Measurements from ENCODE around the gene FUBP1. TPM values are rescaled to one million over a fixed set of nuclear protein-coding genes. Genes with fewer than 3 reads are reported as not detected.
A peak's percentile ranks its signal among the peaks of the same experiment; 100 is the strongest.

The FUBP1 gene
- total and polyA plus RNA-seq, 2 of the 13 experiments (the other 11 are each of a cell fraction or from before 2014, with no cell fraction given): 98.1 to 166 TPM

DNA sequence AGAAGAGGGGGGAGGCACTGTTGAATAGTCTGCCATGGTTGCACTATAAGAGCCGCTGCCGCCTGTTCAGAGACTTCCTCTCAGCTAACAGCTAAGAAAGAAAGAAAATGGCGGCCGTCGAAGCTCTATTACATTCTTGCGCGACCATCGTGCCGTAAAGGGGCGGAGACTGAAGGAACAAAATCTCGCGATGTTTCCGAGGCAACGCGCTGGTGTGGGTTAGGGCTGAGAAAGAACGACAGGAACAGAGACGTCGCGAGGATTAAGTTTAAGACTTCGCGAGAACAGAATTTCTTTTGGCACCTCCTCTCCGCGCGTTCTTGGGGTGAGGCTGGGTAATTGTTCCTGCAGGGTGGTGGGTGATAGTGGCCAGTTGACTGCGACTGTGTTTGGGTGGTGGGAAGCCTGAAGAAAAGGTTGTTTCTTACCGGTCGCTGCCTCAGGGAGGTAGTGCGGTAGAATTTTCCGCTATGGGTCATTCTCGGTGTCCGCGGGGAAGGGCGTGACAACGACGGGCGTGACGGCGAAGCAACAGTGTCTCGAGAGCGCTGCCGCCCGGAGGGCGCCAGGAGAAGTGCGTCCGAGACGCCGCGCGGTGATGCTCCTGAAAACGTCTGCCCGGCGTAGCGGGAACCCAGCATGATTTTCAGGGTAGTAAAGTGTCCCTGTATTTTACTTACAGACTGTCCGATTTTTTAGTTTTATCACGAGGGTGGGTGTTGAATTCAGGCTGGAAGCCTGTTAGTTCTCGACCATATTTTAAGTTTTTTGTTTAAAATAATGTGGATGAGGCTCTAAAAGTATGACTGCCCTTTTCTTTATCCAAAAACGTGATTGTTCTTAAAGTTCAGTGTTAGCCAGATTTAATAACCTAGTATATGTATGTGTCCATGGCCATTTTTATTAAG, at the start of gene FUBP1 (continued):
- TF ChIP-seq SP140L (CRISPR knock-in tag; IDR thresholded peaks at IDR 0.05; ENCODE audit: borderline replicate concordance): 0 out of 2 replicates have a peak, but pooled peaks have one; percentile 42
- no peak for TF ChIP-seq RCOR2 (CRISPR knock-in tag; IDR thresholded peaks at IDR 0.05)
- no peak for TF ChIP-seq NBN (conservative IDR thresholded peaks at IDR 0.05)
- TF ChIP-seq ZNF280D (CRISPR knock-in tag; IDR thresholded peaks at IDR 0.05): no peak
- TF ChIP-seq ZNF446 (CRISPR knock-in tag; IDR thresholded peaks at IDR 0.05): no peak
- no peak for TF ChIP-seq ZBTB37 (CRISPR knock-in tag; IDR thresholded peaks at IDR 0.05)
- peak; percentile 5; the same call in 1 of the 2 replicates for TF ChIP-seq HCFC1 (IDR thresholded peaks at IDR 0.05; ENCODE audit: low read depth, low read length)
- peak; percentile 11; the same call in 1 of the 2 replicates for TF ChIP-seq GATAD2A (CRISPR knock-in tag; IDR thresholded peaks at IDR 0.05)
- TF ChIP-seq, protein P1, sequence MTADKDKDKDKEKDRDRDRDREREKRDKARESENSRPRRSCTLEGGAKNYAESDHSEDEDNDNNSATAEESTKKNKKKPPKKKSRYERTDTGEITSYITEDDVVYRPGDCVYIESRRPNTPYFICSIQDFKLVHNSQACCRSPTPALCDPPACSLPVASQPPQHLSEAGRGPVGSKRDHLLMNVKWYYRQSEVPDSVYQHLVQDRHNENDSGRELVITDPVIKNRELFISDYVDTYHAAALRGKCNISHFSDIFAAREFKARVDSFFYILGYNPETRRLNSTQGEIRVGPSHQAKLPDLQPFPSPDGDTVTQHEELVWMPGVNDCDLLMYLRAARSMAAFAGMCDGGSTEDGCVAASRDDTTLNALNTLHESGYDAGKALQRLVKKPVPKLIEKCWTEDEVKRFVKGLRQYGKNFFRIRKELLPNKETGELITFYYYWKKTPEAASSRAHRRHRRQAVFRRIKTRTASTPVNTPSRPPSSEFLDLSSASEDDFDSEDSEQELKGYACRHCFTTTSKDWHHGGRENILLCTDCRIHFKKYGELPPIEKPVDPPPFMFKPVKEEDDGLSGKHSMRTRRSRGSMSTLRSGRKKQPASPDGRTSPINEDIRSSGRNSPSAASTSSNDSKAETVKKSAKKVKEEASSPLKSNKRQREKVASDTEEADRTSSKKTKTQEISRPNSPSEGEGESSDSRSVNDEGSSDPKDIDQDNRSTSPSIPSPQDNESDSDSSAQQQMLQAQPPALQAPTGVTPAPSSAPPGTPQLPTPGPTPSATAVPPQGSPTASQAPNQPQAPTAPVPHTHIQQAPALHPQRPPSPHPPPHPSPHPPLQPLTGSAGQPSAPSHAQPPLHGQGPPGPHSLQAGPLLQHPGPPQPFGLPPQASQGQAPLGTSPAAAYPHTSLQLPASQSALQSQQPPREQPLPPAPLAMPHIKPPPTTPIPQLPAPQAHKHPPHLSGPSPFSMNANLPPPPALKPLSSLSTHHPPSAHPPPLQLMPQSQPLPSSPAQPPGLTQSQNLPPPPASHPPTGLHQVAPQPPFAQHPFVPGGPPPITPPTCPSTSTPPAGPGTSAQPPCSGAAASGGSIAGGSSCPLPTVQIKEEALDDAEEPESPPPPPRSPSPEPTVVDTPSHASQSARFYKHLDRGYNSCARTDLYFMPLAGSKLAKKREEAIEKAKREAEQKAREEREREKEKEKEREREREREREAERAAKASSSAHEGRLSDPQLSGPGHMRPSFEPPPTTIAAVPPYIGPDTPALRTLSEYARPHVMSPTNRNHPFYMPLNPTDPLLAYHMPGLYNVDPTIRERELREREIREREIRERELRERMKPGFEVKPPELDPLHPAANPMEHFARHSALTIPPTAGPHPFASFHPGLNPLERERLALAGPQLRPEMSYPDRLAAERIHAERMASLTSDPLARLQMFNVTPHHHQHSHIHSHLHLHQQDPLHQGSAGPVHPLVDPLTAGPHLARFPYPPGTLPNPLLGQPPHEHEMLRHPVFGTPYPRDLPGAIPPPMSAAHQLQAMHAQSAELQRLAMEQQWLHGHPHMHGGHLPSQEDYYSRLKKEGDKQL (CRISPR knock-in tag; IDR thresholded peaks at IDR 0.05; ENCODE audit: low read depth): no peak
- no peak for TF ChIP-seq ZBTB34 (CRISPR knock-in tag; IDR thresholded peaks at IDR 0.05)
- 0 out of 2 replicates have a peak, but pooled peaks have one; percentile 5 for TF ChIP-seq ZNF263 (CRISPR knock-in tag; IDR thresholded peaks at IDR 0.05)
- no peak for TF ChIP-seq GMEB2 (CRISPR knock-in tag; IDR thresholded peaks at IDR 0.05; ENCODE audit: low read depth)
- TF ChIP-seq KDM5A (IDR thresholded peaks at IDR 0.05; ENCODE audit: borderline replicate concordance, low read length): peak; percentile 74
- no peak for TF ChIP-seq ZNF746 (CRISPR knock-in tag; IDR thresholded peaks at IDR 0.05)
- TF ChIP-seq ZFP62 (CRISPR knock-in tag; IDR thresholded peaks at IDR 0.05): no peak
- no peak for TF ChIP-seq FOXK2 (IDR thresholded peaks at IDR 0.05)
- no peak for TF ChIP-seq FOXM1 (CRISPR knock-in tag; IDR thresholded peaks at IDR 0.05)
